Right lobe of liver (tissue), 6 donors: ENCODE data around the gene BMP10. TPM values are rescaled to one million over a fixed set of nuclear protein-coding genes. Genes with fewer than 3 reads are reported as not detected.
A peak's percentile ranks its signal among the peaks of the same experiment; 100 is the strongest.

Experiments
- ATAC-seq, 4 donors: fragments of 200-7000 bp; cut with Tn5 transposase; one replicate each; pipeline ENCODE4 v1.9.1; 2020; ENCODE audit warnings: mild to moderate bottlenecking in 4 of 4, moderate library complexity in 4 of 4
- DNase-seq, 3 donors: peaks; one replicate each; pipeline ENCODE4 v3.0.0-alpha.2; 2020
- H3K27ac ChIP-seq, 3 donors: fragments of 200-600 bp; one replicate each; pipeline ENCODE4 v1.8.0; 2022
- H3K27me3 ChIP-seq, 2 donors: fragments of 200-600 bp; one replicate each; pipeline ENCODE4 v1.8.0; 2022
- H3K36me3 ChIP-seq, 4 donors: fragments of 200-600 bp; sonication (generic) in 1 of 4; one replicate each; pipeline versions ENCODE4 v1.5.1 to v1.8.0; 2017 to 2022; ENCODE audit warnings: control low read depth in 1 of 4
- H3K4me1 ChIP-seq, 4 donors: fragments of 200-600 bp; sonication (generic) in 1 of 4; one replicate each; pipeline versions ENCODE4 v1.5.1 to v1.8.0; 2017 to 2022; ENCODE audit warnings: control low read depth in 1 of 4
- H3K4me3 ChIP-seq, 3 donors: fragments of 200-600 bp; one replicate each; pipeline ENCODE4 v1.8.0; 2022
- H3K9me3 ChIP-seq, 4 donors: fragments of 200-600 bp; sonication (generic) in 1 of 4; one replicate each; pipeline versions ENCODE4 v1.5.1 to v1.8.0; 2017 to 2022; ENCODE audit warnings: control low read depth in 1 of 4
- CTCF ChIP-seq, 4 donors: fragments of 200-600 bp in 3 of 4; fragments of 450-650 bp in 1 of 4; IDR thresholded peaks; one replicate each; pipeline versions ENCODE4 v1.5.1 to v1.8.0; 2016 to 2022; ENCODE audit warnings: antibody characterized with exemption in 4 of 4, mild to moderate bottlenecking in 2 of 4
- POLR2A ChIP-seq: fragments of 450-650 bp; IDR thresholded peaks from one replicate; pipeline ENCODE4 v1.6.1; 2017; ENCODE audit warnings: antibody characterized with exemption, mild to moderate bottlenecking
- WGBS: methylation state at CpG from one replicate; pipeline ENCODE4 v1.1.6; 2018; ENCODE audit warnings: low coverage, low lambda C conversion rate; ENCODE audit not compliant: insufficient coverage; ENCODE audit errors: missing lambda C conversion rate; 5-methylcytosine and 5-hydroxymethylcytosine counted together
- intact Hi-C, 2 donors: fragments of 100-400 bp; cut with DNase I; formaldehyde crosslinking; loops; one replicate each; pipeline versions ENCODE4 v1.11.2 to v1.14.1; 2022
- total RNA-seq, 6 experiments: library from RNA; depleted of rRNA in 2 of 6; stranded (reverse); fragments of >200 nt in 2 of 6; fragmentation: NEBNext Ultra II Directional in 3 of 6; extraction: Animal tissue kit (Norgen Biotek cat#: 25700) in 3 of 6; gene quantifications; one replicate each; pipeline versions ENCODE4 v1.1.0 to v1.2.4, GENCODE V29; 2016 to 2023
- donor health status: DM: no; HTN: yes; CAD: no.
- donor health status: DM: no; HTN: no; CAD: no.
- donor health status: DM: no; HTN: no; CAD: no.
- donor health status: DM: no; HTN: yes; CAD: no.
- donor health status: DM: no; HTN: yes; CAD: no.

Gene BMP10
- total RNA-seq, 6 experiments from 2014 or later = 4.0 to 15.4 (median 6.0) TPM

- 80% methylated on average over 1 of the region's 1 CpG for WGBS
- H3K4me1 ChIP-seq = no peaks in the 10 kb centered on the region
- no peaks in the 10 kb centered on the region for H3K36me3 ChIP-seq
- H3K9me3 ChIP-seq = no peaks in the 10 kb centered on the region
- no peak overlapping the region for H3K4me3 ChIP-seq
- peak overlapping the region in 1 of 3 donors; percentile 60 for H3K27ac ChIP-seq
- H3K27me3 ChIP-seq = no peaks in the 10 kb centered on the region
- intact Hi-C loops = loop anchor here in 1 of 2 donors (10.0 kb wide), 1 partner anchor 381 kb away; no protein-coding TSS in a partner anchor
- ATAC-seq (peak in 1 of 4 donors; percentile 38), DNase-seq (no peak)
- TF ChIP-seq CTCF (IDR thresholded peaks at IDR 0.05) (no peak), POLR2A (no peak)
Observed at GRCh38 chr2:68835621-68836020, 35.6 kb downstream of the BMP10 start.

- ATAC-seq = peak in 1 of 4 donors; percentile 32
- intact Hi-C loops = loop anchor here in 1 of 2 donors (10.0 kb wide), 1 partner anchor 380 kb away; no protein-coding TSS in a partner anchor
- no peaks in the 10 kb centered on the region for H3K9me3 ChIP-seq
- no peaks in the 10 kb centered on the region for H3K4me1 ChIP-seq
- no peaks in the 10 kb centered on the region for H3K36me3 ChIP-seq
- no peak for DNase-seq
- peak overlapping the region in 2 of 3 donors; percentile 51 to 60 for H3K27ac ChIP-seq
- TF ChIP-seq CTCF (IDR thresholded peaks at IDR 0.05) (no peak), POLR2A (no peak)
- H3K27me3 ChIP-seq = no peaks in the 10 kb centered on the region
- H3K4me3 ChIP-seq = no peak overlapping the region
- 63% methylated on average over 6 of the region's 6 CpGs for WGBS
Observed at GRCh38 chr2:68834737-68835376, 36.3 kb downstream of the BMP10 start.

GRCh38 chr2:68833162-68833561 lies 38.0 kb downstream of the BMP10 start:
- H3K4me1 ChIP-seq = peaks cover 0 to 9% (median 2%) of the 10 kb centered on the region in 4 donors
- H3K27me3 ChIP-seq = no peaks in the 10 kb centered on the region
- intact Hi-C loops = loop anchor here in 1 of 2 donors (10.0 kb wide), 1 partner anchor 378 kb away; no protein-coding TSS in a partner anchor
- H3K36me3 ChIP-seq = no peaks in the 10 kb centered on the region
- peak overlapping the region in 2 of 3 donors; percentile 58 to 65 for H3K27ac ChIP-seq
- WGBS = 84% methylated on average over 2 of the region's 2 CpGs
- H3K4me3 ChIP-seq = no peak overlapping the region
- ATAC-seq (no peak), DNase-seq (no peak)
- H3K9me3 ChIP-seq = no peaks in the 10 kb centered on the region
- TF ChIP-seq CTCF (IDR thresholded peaks at IDR 0.05) = no peak
- TF ChIP-seq POLR2A = no peak

GRCh38 chr2:68832233-68832869 lies 38.8 kb downstream of the BMP10 start:
- WGBS = 45% methylated on average over 5 of the region's 8 CpGs
- no peak overlapping the region for H3K4me3 ChIP-seq
- H3K27me3 ChIP-seq = no peaks in the 10 kb centered on the region
- DNase-seq (peak in 2 of 3 donors; percentile 63 to 66), ATAC-seq (peak; percentile 58 to 74 (median 66))
- H3K9me3 ChIP-seq = no peaks in the 10 kb centered on the region
- intact Hi-C loops = loop anchor here in 1 of 2 donors (10.0 kb wide), 1 partner anchor 378 kb away; no protein-coding TSS in a partner anchor
- H3K27ac ChIP-seq = peak overlapping the region; percentile 48 to 65 (median 58)
- H3K4me1 ChIP-seq = peaks cover 0 to 9% (median 2%) of the 10 kb centered on the region in 4 donors
- no peaks in the 10 kb centered on the region for H3K36me3 ChIP-seq
- TF ChIP-seq POLR2A (no peak), CTCF (IDR thresholded peaks at IDR 0.05) (no peak)
